Measurements from ENCODE around the gene TET1.

DNA sequence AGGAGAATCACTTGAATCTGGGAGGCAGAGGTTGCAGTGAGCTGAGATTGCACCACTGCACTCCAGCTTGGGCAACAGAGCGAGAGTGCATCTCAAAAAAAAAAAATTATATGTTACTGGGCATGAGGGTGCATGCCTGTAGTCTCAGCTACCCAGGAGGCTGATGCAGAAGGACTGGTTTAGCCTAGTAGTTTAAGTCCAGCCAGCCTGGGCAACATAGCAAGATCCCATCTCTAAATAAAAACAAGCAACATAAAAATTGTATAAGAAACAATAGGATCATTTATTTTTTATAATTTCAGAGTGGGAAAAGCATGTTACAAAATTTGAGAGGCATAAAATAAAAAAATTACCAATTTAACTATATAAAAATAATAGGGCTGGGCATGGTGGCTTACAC, 145.4 kb downstream of the TET1 start:
- TF ChIP-seq GATA3 (IDR thresholded peaks at IDR 0.05; ENCODE audit: low read depth, low read length) (no peak), GATA2 (IDR thresholded peaks at IDR 0.05; ENCODE audit: low read depth, low read length) (no peak)
